Measurements from ENCODE around the gene PIM1. TPM values are rescaled to one million over a fixed set of nuclear protein-coding genes. Genes with fewer than 3 reads are reported as not detected.

PIM1 gene
- total RNA-seq, 1 experiment from 2014 or later = 47.5 TPM

- Histone ChIP-seq H3K14ac (ENCODE audit: insufficient read depth, low read length) (no peak overlapping the region), H4K91ac (ENCODE audit: insufficient read length, low read depth, low read length) (no peak overlapping the region), H3K9me3 (ENCODE audit: control insufficient read depth, low read depth, low read length) (no peaks in the 10 kb centered on the region), H2AK5ac (ENCODE audit: insufficient read length, low read length) (no peak overlapping the region), H2BK20ac (ENCODE audit: low read depth, low read length, poor library complexity, severe bottlenecking) (no peak overlapping the region), H3K79me2 (ENCODE audit: insufficient read depth, low read length) (no peaks in the 10 kb centered on the region), H3K4me1 (ENCODE audit: insufficient read depth, low read length) (no peaks in the 10 kb centered on the region; the same call in 1 of the 2 replicates), H2BK120ac (ENCODE audit: low read depth, low read length, poor library complexity, severe bottlenecking) (no peak overlapping the region), H3K27me3 (ENCODE audit: insufficient read depth, low read length) (no peaks in the 10 kb centered on the region), H2BK15ac (ENCODE audit: low read depth, low read length) (no peak overlapping the region), H3T11ph (ENCODE audit: low read length) (no peak overlapping the region), H3K79me1 (ENCODE audit: insufficient read depth, low read depth, low read length, poor library complexity, severe bottlenecking) (no peaks in the 10 kb centered on the region), H3K9ac (ENCODE audit: extremely low read depth, insufficient read length, low read length) (no peak overlapping the region), H3K56ac (ENCODE audit: insufficient read length, low read depth, low read length) (no peak overlapping the region), H3K23ac (ENCODE audit: insufficient read length, low read depth, low read length) (no peak overlapping the region), H3K18ac (ENCODE audit: insufficient read length, low read depth, low read length) (no peak overlapping the region), H2AFZ (ENCODE audit: low read length) (no peak overlapping the region), H2BK5ac (ENCODE audit: insufficient read length, low read length) (no peak overlapping the region), H2BK12ac (ENCODE audit: insufficient read length, low read depth, low read length) (no peak overlapping the region), H3K27ac (ENCODE audit: insufficient read length, low read depth, low read length) (no peak overlapping the region), H4K20me1 (ENCODE audit: control insufficient read depth, insufficient read depth, insufficient read length) (no peaks in the 10 kb centered on the region), H3K23me2 (ENCODE audit: insufficient read length, low read depth, low read length, poor library complexity, severe bottlenecking) (no peaks in the 10 kb centered on the region), H4K8ac (replicated peaks; ENCODE audit: insufficient read length, low read depth, low read length) (no peak overlapping the region), H3K4ac (ENCODE audit: low read depth, low read length) (no peak overlapping the region), H3K4me2 (ENCODE audit: insufficient read depth, insufficient read length, low read length) (no peak overlapping the region), H4K5ac (ENCODE audit: insufficient read length, low read depth, low read length) (no peak overlapping the region)
- no peak for DNase-seq
- no peaks in the 10 kb centered on the region for H3K36me3 Mint-ChIP-seq (ENCODE audit: insufficient read depth in 1 of 3, low read depth in 3 of 3)
- H3K27me3 Mint-ChIP-seq (ENCODE audit: low read depth) = no peaks in the 10 kb centered on the region; the same call in 1 of the 2 replicates
- TF ChIP-seq CTCF (conservative IDR thresholded peaks at IDR 0.05) = no peak
- peaks cover 3 to 5% of the 10 kb centered on the region in 2 experiments for H3K4me1 Mint-ChIP-seq
- WGBS (ENCODE audit: extremely low coverage, insufficient read length, low lambda C conversion rate) = no CpG with 5 or more reads among the region's 1 CpG
- no peaks in the 10 kb centered on the region; a peak in 1 of 5 replicates for H3K9me3 Mint-ChIP-seq
- H3K27ac Mint-ChIP-seq = no peak overlapping the region
- no peak overlapping the region for H3K4me3 Mint-ChIP-seq
Measured at GRCh38 chr6:37201726-37202125, 31.8 kb downstream of the PIM1 start.
